ENCODE data around the gene VPS11.

Gene VPS11

DNA sequence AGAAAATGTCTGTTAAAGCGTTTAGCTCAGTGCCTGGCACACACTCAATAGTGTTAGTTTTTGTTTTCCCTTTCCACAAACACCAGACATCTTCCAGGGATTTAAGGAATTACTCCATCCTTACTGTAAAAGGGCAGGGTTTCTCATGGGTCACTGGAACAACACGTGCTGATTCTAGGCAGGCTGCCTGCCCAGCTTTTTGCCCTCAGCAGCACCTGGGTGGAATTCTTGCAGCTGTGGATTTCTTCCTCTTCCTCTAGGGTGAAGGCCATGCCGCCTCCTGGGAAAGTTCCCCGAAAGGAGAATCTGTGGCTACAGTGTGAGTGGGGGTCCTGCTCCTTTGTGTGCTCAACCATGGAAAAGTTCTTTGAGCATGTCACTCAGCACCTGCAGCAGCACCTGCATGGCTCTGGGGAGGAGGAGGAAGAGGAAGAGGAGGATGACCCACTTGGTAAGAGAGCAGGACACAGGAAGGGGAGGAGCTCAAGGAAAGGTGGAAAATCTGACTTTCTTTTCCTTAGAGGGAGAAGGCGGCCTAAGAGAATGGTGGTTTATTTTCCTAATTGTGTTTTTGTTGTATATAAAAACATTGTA, 59.2 kb downstream of the VPS11 start:
- DNase-seq = no peak

DNA sequence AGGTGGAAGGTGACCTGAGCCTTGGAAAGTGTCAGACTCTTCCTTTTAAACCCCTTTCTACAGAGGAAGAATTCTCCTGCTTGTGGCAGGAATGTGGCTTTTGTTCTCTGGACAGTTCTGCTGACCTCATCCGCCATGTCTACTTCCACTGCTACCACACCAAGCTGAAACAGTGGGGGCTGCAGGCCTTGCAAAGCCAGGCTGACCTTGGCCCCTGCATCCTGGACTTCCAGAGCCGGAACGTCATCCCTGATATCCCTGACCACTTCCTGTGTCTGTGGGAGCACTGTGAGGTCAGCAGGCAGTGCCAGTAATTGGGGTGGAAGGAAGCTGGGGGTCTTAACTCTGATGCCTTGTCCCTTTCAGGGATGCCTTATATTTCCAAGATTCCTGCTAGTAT, 63.0 kb downstream of the VPS11 start:
- DNase-seq = no peak
